Astrocyte (in vitro differentiated cells and primary cell): ENCODE data around the gene EFTUD2. TPM values are rescaled to one million over a fixed set of nuclear protein-coding genes. Genes with fewer than 3 reads are reported as not detected.

Experiments used
- DNase-seq: peaks from one replicate; pipeline ENCODE4 v3.0.0-alpha.2; 2010; ENCODE audit warnings: low read depth
- FAIRE-seq: peaks from 2 replicates; lab custom pipeline; 2011; peaks lifted over from hg19 to GRCh38; lab: Jason Lieb, UNC
- H2AFZ ChIP-seq: 2 replicates; pipeline ENCODE4 v1.6.0; 2012; ENCODE audit warnings: low read depth, low read length, inconsistent platforms
- H3K27ac ChIP-seq: 2 replicates; pipeline ENCODE4 v1.5.1; 2011; ENCODE audit warnings: low read depth, low read length, inconsistent platforms
- H3K27me3 ChIP-seq: 2 replicates; pipeline ENCODE4 v1.6.0; 2011; ENCODE audit warnings: low read length, inconsistent platforms; ENCODE audit not compliant: insufficient read depth
- H3K36me3 ChIP-seq: 2 replicates; pipeline ENCODE4 v1.5.1; 2011; ENCODE audit warnings: low read length, inconsistent platforms; ENCODE audit not compliant: insufficient read depth
- H3K4me1 ChIP-seq: 2 replicates; pipeline ENCODE4 v1.5.1; 2011; ENCODE audit warnings: low read length, inconsistent platforms; ENCODE audit not compliant: insufficient read depth
- H3K4me2 ChIP-seq: 2 replicates; pipeline ENCODE4 v1.6.0; 2012; ENCODE audit warnings: low read length, inconsistent platforms
- H3K4me3 ChIP-seq: 2 replicates; pipeline ENCODE4 v1.5.1; 2011; ENCODE audit warnings: low read depth, mild to moderate bottlenecking, low read length, inconsistent platforms; ENCODE audit not compliant: insufficient read depth
- H3K79me2 ChIP-seq: 2 replicates; pipeline ENCODE4 v1.6.0; 2012; ENCODE audit warnings: mild to moderate bottlenecking, low read length, inconsistent platforms; ENCODE audit not compliant: insufficient read depth
- H3K9ac ChIP-seq: 2 replicates; pipeline ENCODE4 v1.6.0; 2012; ENCODE audit warnings: mild to moderate bottlenecking, low read length, inconsistent platforms
- H3K9me3 ChIP-seq: 2 replicates; pipeline ENCODE4 v1.5.1; 2012; ENCODE audit warnings: low read depth, mild to moderate bottlenecking, low read length, inconsistent platforms; ENCODE audit not compliant: insufficient read depth
- H4K20me1 ChIP-seq: 2 replicates; pipeline ENCODE4 v1.6.0; 2012; ENCODE audit warnings: low read length, inconsistent platforms; ENCODE audit not compliant: insufficient read depth
- H3K27ac Mint-ChIP-seq: one replicate; pipeline ENCODE4 v1.8.0; 2021; ENCODE audit warnings: mild to moderate bottlenecking, mixed read lengths; ENCODE audit not compliant: unreplicated experiment
- H3K27me3 Mint-ChIP-seq: one replicate; pipeline ENCODE4 v1.8.0; 2021; ENCODE audit warnings: low read depth, mixed read lengths; ENCODE audit not compliant: unreplicated experiment
- H3K36me3 Mint-ChIP-seq: one replicate; pipeline ENCODE4 v1.8.0; 2021; ENCODE audit warnings: low read depth, mixed read lengths; ENCODE audit not compliant: unreplicated experiment
- H3K4me1 Mint-ChIP-seq: one replicate; pipeline ENCODE4 v1.8.0; 2021; ENCODE audit warnings: low read depth, mixed read lengths; ENCODE audit not compliant: unreplicated experiment
- H3K4me3 Mint-ChIP-seq: one replicate; pipeline ENCODE4 v1.8.0; 2021; ENCODE audit warnings: mild to moderate bottlenecking, moderate library complexity, mixed read lengths; ENCODE audit not compliant: unreplicated experiment
- H3K9me3 Mint-ChIP-seq: one replicate; pipeline ENCODE4 v1.8.0; 2021; ENCODE audit warnings: mild to moderate bottlenecking, mixed read lengths; ENCODE audit not compliant: unreplicated experiment
- EZH2 ChIP-seq: IDR thresholded peaks from 2 replicates; pipeline ENCODE4 v1.6.1; 2012; ENCODE audit warnings: mild to moderate bottlenecking, low read length, inconsistent platforms; ENCODE audit not compliant: insufficient read depth
- total RNA-seq: library from RNA; stranded (reverse); gene quantifications from 2 replicates; pipeline ENCODE4 v1.2.1, GENCODE V29; 2021
- TF ChIP-seq, protein P1 (sequence below): IDR thresholded peaks from 2 replicates; pipeline ENCODE4 v1.5.1; 2011; ENCODE audit warnings: low read depth, mild to moderate bottlenecking, inconsistent platforms, low read length, moderate library complexity; ENCODE audit not compliant: insufficient read depth

The EFTUD2 gene
- total RNA-seq, 1 donor from 2014 or later, result 129 TPM

DNA sequence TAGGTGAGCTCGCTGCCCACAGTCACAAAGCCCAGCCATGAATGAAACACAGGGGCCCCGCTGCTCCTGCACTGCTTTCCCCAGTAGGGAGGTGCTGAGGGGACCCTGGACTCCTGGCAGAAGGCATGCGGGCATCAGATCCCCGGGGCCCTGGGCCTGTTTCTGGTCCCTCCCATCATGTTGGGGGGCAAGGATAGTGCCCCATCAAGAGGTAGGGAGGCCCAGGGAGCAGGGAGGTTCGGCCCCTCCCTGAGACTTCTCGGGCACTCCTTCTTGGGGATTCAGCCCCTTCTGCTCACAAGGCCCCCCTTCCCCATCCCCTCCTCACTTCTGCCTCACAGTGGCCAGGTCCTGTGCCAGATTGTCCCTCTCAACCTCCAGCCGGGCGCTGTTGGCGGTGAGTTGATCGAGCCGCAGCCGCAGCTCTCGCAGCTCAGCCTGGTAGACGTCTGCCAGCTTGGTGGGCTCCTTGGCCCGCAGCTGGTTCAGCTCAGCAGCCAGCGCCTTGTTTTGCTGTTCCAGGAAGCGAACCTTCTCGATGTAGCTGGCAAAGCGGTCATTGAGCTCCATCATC lies 15.5 kb upstream of the EFTUD2 start:
- Histone ChIP-seq H3K36me3 (no peaks in the 10 kb centered on the region), H3K9ac (no peak overlapping the region), H3K4me1 (peaks cover 18% of the 10 kb centered on the region), H3K27me3 (peaks cover 11% of the 10 kb centered on the region), H4K20me1 (no peaks in the 10 kb centered on the region), H3K4me2 (no peak overlapping the region), H3K27ac (no peak overlapping the region), H2AFZ (no peak overlapping the region), H3K9me3 (no peaks in the 10 kb centered on the region), H3K79me2 (no peaks in the 10 kb centered on the region), H3K4me3 (no peak overlapping the region)
- Mint-ChIP-seq H3K36me3 (no peaks in the 10 kb centered on the region), H3K27me3 (peaks cover 37% of the 10 kb centered on the region), H3K4me1 (peaks cover 2% of the 10 kb centered on the region), H3K27ac (no peak overlapping the region), H3K9me3 (no peaks in the 10 kb centered on the region), H3K4me3 (no peak overlapping the region)
- DNase-seq, result no peak
- no peak for FAIRE-seq
- TF ChIP-seq, protein P1, sequence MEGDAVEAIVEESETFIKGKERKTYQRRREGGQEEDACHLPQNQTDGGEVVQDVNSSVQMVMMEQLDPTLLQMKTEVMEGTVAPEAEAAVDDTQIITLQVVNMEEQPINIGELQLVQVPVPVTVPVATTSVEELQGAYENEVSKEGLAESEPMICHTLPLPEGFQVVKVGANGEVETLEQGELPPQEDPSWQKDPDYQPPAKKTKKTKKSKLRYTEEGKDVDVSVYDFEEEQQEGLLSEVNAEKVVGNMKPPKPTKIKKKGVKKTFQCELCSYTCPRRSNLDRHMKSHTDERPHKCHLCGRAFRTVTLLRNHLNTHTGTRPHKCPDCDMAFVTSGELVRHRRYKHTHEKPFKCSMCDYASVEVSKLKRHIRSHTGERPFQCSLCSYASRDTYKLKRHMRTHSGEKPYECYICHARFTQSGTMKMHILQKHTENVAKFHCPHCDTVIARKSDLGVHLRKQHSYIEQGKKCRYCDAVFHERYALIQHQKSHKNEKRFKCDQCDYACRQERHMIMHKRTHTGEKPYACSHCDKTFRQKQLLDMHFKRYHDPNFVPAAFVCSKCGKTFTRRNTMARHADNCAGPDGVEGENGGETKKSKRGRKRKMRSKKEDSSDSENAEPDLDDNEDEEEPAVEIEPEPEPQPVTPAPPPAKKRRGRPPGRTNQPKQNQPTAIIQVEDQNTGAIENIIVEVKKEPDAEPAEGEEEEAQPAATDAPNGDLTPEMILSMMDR, result no peak
- no peak for TF ChIP-seq EZH2

- Histone ChIP-seq H3K4me2 (no peak overlapping the region), H3K79me2 (no peaks in the 10 kb centered on the region), H3K9me3 (no peaks in the 10 kb centered on the region), H2AFZ (no peak overlapping the region), H4K20me1 (no peaks in the 10 kb centered on the region), H3K4me3 (no peak overlapping the region), H3K36me3 (no peaks in the 10 kb centered on the region), H3K9ac (no peak overlapping the region), H3K4me1 (peaks cover 25% of the 10 kb centered on the region), H3K27ac (no peak overlapping the region), H3K27me3 (peaks cover 11% of the 10 kb centered on the region)
- Mint-ChIP-seq H3K36me3 (no peaks in the 10 kb centered on the region), H3K9me3 (no peaks in the 10 kb centered on the region), H3K27ac (no peak overlapping the region), H3K4me3 (no peak overlapping the region), H3K4me1 (peaks cover 7% of the 10 kb centered on the region), H3K27me3 (peaks cover 37% of the 10 kb centered on the region)
- no peak for DNase-seq
- TF ChIP-seq, protein P1, result no peak
- no peak for FAIRE-seq
Observed at GRCh38 chr17:44914148-44914547, 14.9 kb upstream of the EFTUD2 start.

DNA sequence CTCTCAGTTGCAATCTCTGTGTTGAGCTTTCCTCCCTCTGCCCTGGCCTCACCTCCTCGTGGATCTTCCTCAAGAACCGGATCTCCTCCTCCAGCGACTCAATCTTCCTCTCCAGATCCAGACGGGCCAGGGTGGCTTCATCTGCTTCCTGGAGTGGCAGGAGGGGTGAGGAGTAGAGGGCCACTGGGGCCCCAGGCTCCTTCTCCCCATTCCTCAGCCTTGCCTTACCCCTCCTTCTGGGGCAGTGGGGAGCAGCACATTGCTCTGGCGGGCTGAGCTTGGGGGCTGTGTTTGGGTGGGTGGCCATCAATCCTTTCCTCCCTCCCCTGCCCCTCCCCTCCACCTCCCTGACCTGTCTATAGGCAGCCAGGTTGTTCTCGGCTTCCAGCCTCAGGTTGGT lies 14.4 kb upstream of the EFTUD2 start:
- Histone ChIP-seq H3K9ac (no peak overlapping the region), H3K4me2 (no peak overlapping the region), H3K9me3 (no peaks in the 10 kb centered on the region), H3K4me1 (peaks cover 27% of the 10 kb centered on the region), H4K20me1 (no peaks in the 10 kb centered on the region), H3K27me3 (peaks cover 11% of the 10 kb centered on the region), H3K4me3 (no peak overlapping the region), H3K79me2 (no peaks in the 10 kb centered on the region), H3K27ac (no peak overlapping the region), H2AFZ (no peak overlapping the region), H3K36me3 (no peaks in the 10 kb centered on the region)
- H3K4me3 Mint-ChIP-seq, result no peak overlapping the region
- H3K4me1 Mint-ChIP-seq, result peaks cover 7% of the 10 kb centered on the region
- H3K27ac Mint-ChIP-seq, result no peak overlapping the region
- H3K9me3 Mint-ChIP-seq, result no peaks in the 10 kb centered on the region
- TF ChIP-seq EZH2, result no peak
- TF ChIP-seq, protein P1, result no peak
- peaks cover 37% of the 10 kb centered on the region for H3K27me3 Mint-ChIP-seq
- FAIRE-seq (no peak), DNase-seq (no peak)
- H3K36me3 Mint-ChIP-seq, result no peaks in the 10 kb centered on the region
